ENCODE data around the gene CER1. TPM values are rescaled to one million over a fixed set of nuclear protein-coding genes. Genes with fewer than 3 reads are reported as not detected.

The CER1 gene
- total RNA-seq, 2 experiments from 2014 or later = not detected

- DNase-seq (peak; percentile 67), ATAC-seq (peak; percentile 87)
- no peaks in the 10 kb centered on the region for H3K9me3 Mint-ChIP-seq
- peaks cover 31% of the 10 kb centered on the region for H3K4me1 Mint-ChIP-seq (ENCODE audit: low read depth)
- POLR2A ChIA-PET = interaction anchor here (1.3 to 2.1 kb wide), 2 partner anchors 13 to 17 kb away, joined by 3 to 5 read pairs; no protein-coding TSS in a partner anchor
- no peak for TF ChIP-seq CTCF (IDR thresholded peaks at IDR 0.05)
- peaks cover 9% of the 10 kb centered on the region for H3K36me3 Mint-ChIP-seq (ENCODE audit: low read depth)
- intact Hi-C loops (cut with micrococcal nuclease) = no loop called here
- H3K4me3 Mint-ChIP-seq = peak within 1 kb of the TSS; percentile 89
- H3K27ac Mint-ChIP-seq = peak within 1 kb of the TSS; percentile 91
- CTCF ChIA-PET = interaction anchor here (1.1 to 1.9 kb wide), 2 partner anchors 32 to 76 kb away, joined by 3 to 7 read pairs; no protein-coding TSS in a partner anchor
- H3K27me3 Mint-ChIP-seq = peaks cover 2% of the 10 kb centered on the region
These were observed 29.2 kb downstream of the CER1 start, which contains the start of gene ZDHHC21 for GRCh38 chr9:14693251-14693861. Gene ZDHHC21, minus strand, starts transcription at chr9:14693432. Its CDS starts 19,092 bp downstream, at chr9:14674340.

DNA sequence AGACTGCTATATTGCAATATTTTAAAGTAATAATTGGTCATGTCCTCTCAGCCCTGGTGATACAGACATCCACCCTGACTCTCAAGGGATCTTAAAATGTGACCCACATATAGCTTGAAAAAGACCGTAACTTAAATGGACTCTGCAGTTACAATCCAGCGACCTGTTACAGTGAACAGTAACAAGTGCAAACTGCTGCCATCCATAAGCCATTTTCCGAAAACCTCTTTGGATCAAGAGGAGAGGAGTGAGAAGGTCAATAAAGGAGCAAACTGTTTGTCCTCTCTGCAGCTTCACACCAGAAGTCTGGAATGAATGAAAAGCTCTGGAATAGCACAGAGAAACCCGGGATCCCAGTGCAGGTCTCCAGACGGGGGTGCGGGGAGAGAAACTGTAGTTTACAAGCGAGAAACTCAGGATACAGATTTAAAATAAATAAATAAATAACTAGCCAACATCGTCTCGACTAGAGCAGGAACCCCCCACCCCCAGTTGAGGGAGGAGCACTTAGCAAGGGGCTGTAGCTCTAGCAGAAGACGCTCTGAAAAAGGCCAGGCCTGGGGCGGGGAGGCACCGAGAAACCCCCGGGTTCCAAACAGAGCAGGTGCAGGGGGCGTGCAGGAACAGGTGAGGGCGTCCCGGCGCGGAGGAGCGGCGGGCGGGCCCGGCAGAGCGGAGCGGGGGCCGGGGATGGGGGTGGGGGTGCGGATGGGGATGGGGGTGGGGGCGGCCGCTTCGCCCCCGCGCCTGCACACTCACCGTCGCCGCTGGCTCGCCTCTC, 29.9 kb downstream of the CER1 start:
- ATAC-seq (peak; percentile 71), DNase-seq (peak; percentile 62)
- peaks cover 2% of the 10 kb centered on the region for H3K27me3 Mint-ChIP-seq
- H3K4me1 Mint-ChIP-seq (ENCODE audit: low read depth) = peaks cover 35% of the 10 kb centered on the region
- no peak for TF ChIP-seq CTCF (IDR thresholded peaks at IDR 0.05)
- H3K36me3 Mint-ChIP-seq (ENCODE audit: low read depth) = peaks cover 12% of the 10 kb centered on the region
- peak overlapping the region; percentile 91 for H3K27ac Mint-ChIP-seq
- no peaks in the 10 kb centered on the region for H3K9me3 Mint-ChIP-seq
- intact Hi-C loops (cut with micrococcal nuclease) = no loop called here
- POLR2A ChIA-PET = interaction anchor here (1.3 to 2.1 kb wide), 2 partner anchors 13 to 17 kb away, joined by 3 to 5 read pairs; no protein-coding TSS in a partner anchor
- H3K4me3 Mint-ChIP-seq = peak overlapping the region; percentile 89
- CTCF ChIA-PET = interaction anchor here (1.1 to 1.9 kb wide), 2 partner anchors 32 to 77 kb away, joined by 3 to 7 read pairs; no protein-coding TSS in a partner anchor

DNA sequence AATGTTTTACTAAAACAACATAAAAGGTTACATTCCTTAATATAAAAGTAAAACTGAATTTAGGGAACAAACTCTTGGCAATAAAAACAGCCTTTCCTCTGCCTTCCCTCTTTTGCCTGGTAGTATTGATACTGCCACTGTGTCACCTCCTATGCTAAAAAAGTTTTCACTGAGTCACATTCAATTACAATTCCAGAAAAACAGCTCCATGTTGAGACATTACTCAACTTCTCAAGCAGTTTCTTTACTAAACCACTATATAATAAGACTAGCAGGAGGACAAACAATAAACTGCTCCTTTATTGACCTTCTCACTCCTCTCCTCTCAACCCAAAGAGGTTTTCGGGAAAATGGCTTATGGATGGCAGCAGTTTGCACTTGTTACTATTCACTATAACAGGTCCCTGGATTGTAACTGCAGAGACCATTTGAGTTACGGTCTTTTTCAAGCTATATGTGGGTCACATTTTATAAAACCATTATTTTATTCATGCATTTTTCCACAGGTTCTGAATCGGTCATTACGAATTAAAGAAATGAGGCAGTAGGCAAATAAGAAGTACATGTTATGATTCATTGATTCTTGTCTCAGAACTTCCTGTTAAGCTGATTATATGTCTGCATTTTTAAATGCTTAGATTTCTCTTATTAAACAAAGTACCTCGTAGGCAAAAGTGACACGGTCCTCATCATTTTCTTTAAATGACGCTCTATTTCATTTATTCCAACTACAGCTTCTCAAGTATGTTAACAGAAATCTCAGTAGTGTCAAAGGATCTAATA, 31.4 kb downstream of the CER1 start:
- Mint-ChIP-seq H3K9me3 (no peaks in the 10 kb centered on the region), H3K4me1 (ENCODE audit: low read depth) (peaks cover 35% of the 10 kb centered on the region), H3K4me3 (no peak overlapping the region), H3K27me3 (no peaks in the 10 kb centered on the region), H3K36me3 (ENCODE audit: low read depth) (peaks cover 21% of the 10 kb centered on the region), H3K27ac (no peak overlapping the region)
- no peak for DNase-seq
- ChIA-PET POLR2A (no interaction called here), CTCF (interaction anchor here (0.6 to 0.9 kb wide), 2 partner anchors 15 to 35 kb away, joined by 3 read pairs; no protein-coding TSS in a partner anchor)
- intact Hi-C loops (cut with micrococcal nuclease) = no loop called here
- no peak for TF ChIP-seq CTCF (IDR thresholded peaks at IDR 0.05)
- no peak for ATAC-seq

DNA sequence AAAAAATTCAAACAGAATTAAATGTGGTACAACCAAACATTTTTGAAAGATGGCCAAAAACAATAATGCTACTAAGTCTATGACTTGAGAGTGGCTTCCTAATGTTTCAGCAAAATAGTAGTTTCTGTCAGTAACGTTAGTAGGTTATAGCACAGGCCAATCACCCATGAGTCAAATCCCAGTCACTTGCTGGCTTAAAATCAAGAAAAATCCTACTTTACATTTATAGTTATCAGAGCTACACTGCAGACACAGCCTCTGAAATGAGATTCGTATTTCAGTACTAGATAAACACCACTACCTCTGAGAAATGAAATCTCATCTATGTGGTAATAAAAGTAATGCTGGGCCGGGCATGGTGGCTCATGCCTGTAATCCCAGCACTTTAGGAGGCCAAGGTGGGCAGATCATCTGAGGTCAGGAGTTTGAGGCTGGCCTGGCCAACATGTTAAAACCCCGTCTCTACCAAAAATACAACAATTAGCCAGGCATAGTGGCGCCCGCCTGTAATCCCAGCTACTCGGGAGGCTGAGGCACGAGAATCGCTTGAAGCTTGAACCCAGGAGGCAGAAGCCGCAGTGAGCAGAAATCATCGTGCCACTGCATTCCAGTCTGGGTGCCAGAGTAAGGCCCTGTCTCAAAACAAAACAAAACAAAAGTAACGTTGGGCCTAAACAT, 35.4 kb downstream of the CER1 start:
- peaks cover 28% of the 10 kb centered on the region for H3K4me1 Mint-ChIP-seq (ENCODE audit: low read depth)
- intact Hi-C loops (cut with micrococcal nuclease) = no loop called here
- no peaks in the 10 kb centered on the region for H3K9me3 Mint-ChIP-seq
- no peak overlapping the region for H3K4me3 Mint-ChIP-seq
- DNase-seq (no peak), ATAC-seq (no peak)
- POLR2A ChIA-PET = no interaction called here
- H3K27me3 Mint-ChIP-seq = no peaks in the 10 kb centered on the region
- CTCF ChIA-PET = no interaction called here
- H3K36me3 Mint-ChIP-seq (ENCODE audit: low read depth) = peaks cover 39% of the 10 kb centered on the region
- no peak overlapping the region for H3K27ac Mint-ChIP-seq
- no peak for TF ChIP-seq CTCF (IDR thresholded peaks at IDR 0.05)
